Fibroblast of upper back skin (primary cell): ENCODE results near the gene DPM2.
A peak's percentile ranks its signal among the peaks of the same experiment; 100 is the strongest.

Experiments used
- DNase-seq: peaks from one replicate; pipeline ENCODE4 v3.0.0-alpha.2; 2013

Gene DPM2

DNA sequence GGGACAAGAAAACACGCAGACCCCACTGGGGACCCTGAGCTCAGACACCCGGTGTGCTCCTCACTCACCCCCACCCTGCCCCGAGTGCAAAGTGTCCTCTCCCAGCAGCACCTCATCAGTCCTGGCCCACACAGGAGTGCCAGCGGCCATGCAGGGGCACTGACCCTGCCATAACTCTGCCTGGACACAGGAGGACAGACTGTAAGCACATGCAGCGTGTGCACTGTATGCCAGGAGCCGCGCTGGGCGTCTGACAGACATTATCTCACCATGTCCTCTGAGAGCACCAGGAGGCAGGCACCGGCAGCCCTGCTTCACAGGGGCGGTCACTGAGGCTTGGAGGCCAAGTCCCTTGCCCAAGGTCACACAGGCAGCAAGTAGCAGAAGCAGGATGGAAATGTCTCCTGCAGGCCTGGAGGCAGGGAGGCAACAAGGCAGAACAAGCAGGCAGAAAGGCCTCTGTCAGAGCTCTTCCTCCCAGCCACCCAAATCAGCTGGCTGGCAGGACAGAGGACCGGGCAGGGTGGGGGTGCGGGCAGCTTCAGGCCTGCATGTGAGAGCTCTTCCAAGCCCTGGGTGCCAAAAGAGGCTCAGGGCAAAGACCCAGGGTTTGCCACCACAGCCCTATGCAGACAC is 34.7 kb upstream of the DPM2 start:
- no peak for DNase-seq

DNA sequence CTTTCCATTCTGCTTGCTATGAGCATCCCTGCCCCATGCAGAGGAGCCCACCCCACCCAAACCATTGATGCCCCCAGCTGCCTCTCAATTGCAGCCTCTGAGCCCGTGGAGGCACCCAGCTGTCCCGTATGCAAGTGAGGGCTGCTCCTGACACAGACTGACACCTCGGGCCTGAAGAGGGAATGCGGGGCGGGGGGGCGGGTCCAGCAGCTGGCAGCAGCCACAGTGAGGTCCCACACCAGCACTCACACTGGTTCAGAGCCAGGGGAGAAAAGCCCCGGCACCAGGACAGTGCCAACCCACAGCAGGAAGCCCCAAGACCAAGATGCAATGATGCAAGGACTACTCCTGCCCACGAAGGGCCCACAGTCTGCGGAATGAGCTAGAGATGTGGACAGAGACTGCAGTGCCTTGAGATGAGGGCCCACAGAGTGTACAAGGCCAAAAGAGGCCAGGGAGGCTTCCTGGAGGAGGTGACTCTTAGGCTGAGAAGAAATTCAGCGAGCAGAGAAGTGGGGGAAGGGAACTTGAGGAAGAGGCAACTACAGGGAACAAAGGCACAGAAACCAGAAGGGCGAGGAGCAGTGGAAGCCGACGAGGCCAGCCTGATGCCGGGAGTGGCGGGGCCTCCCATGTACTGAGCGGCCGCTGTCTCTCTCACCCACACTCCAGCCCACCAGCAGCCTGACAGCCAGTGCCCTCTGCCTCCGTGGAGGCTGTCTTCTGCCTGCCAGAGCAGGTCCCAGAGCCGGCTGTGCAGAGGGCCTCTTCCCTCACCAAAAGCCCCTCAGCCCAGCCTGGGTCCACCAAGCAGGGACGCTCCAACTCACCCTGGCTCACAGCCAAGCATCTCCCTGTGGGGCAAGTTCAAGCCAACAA is 33.9 kb upstream of the DPM2 start:
- no peak for DNase-seq

DNA sequence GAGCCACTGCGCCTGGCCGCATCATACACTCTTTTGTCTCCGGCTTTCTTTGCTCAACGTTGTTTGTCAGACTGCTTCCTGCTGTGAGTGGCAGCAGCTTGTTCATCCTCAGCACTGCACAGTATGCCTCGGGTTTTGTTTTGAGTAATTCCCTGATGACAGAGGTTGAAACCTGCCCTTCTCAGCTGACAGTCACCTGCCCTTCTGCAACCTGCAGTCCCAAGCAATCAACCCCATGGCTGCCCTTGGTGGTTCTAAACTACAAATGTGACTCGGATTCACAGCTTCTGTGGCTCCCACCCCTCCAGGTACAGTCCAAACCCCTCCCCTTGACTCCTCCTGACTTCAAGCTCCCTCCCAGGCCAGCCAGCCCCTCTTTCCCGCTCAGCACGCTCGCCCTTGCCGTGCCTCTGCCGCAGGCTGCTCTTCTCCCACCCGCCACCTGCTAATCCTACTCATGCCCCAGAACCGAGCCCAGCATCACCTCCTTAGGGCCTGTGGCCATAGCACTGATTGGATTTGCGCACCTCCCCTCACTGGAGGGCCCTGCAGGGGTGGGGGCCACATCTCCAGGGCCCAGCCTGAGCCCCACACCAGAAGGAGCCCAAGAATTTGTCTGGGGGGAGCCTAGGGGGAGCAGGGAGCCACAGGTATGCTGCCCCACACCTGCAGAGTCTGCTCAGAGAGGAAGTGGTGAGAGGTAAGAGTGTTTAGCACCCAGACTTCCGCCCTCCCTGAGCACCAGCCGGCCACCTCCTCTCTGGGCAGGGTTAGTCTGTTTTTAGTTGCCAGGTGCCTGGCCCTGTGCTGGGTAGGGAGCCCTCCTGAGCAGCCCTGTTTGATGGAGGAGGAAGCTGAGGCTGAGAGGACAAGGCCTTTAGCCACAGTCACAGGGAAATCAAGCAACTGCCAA is 33.0 kb upstream of the DPM2 start:
- DNase-seq, result no peak

DNA sequence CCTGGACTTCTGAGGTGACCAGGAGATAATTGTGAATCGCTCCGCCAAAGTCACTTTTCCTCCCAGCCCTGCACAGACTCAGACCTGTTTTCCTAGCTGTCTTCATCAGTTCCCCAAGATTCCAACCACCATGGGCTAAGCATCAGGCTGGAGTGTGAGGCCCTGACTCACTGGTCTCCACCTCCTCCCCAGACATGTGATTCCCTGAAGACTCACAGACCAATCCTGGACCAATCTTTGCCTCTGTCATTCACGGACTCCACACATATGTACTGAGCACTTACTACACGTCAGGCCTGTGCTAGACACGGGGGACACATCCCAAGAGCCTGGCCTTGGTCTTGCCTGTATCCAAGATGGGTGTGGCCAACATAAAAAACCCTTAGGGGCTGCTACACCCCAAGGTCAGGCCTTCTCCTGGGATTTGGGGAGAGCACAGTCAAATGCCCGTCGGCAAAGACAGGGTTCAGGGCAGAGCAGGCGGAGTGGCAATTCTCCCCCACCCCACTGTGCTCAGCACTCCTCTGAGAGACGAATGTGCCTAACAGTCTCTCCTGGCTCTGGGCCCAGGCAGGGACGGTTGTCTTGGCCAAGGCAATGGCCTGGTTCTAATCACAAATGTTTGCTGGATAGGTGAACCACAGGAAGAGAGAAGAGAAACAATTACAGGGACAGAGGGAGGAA is 31.2 kb upstream of the DPM2 start:
- peak; percentile 95 for DNase-seq

DNA sequence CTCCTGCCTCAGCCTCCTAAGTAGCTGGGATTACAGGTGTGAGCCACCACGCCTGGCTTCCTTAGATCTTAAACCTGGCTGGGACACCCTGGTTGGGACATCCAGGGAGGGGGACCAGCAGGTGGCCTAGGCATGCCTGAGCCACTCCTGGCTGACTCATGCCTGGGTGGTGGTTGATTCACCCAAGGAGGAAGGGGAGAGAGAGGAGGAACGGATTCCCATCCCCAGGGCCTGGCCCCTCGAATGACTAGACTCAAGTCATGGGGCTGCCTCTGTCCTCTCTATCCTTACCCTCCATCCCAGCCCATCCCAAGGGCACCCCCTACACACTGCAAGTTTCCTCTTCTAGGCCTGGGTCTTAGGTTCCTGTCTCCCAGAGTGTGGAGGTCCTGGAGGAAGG is 30.4 kb upstream of the DPM2 start:
- DNase-seq, result peak; percentile 71

- no peak for DNase-seq
Measured at GRCh38 chr9:127967151-127967809, 29.6 kb upstream of the DPM2 start.

- DNase-seq, result no peak
Measured at GRCh38 chr9:127966416-127967150, 28.9 kb upstream of the DPM2 start.

- DNase-seq, result no peak
Measured at GRCh38 chr9:127965953-127966352, 28.3 kb upstream of the DPM2 start.

- peak; percentile 34 for DNase-seq
Measured at GRCh38 chr9:127963359-127964064, 25.9 kb upstream of the DPM2 start.

- no peak for DNase-seq
Measured at GRCh38 chr9:127963041-127963358, 25.3 kb upstream of the DPM2 start.

DNA sequence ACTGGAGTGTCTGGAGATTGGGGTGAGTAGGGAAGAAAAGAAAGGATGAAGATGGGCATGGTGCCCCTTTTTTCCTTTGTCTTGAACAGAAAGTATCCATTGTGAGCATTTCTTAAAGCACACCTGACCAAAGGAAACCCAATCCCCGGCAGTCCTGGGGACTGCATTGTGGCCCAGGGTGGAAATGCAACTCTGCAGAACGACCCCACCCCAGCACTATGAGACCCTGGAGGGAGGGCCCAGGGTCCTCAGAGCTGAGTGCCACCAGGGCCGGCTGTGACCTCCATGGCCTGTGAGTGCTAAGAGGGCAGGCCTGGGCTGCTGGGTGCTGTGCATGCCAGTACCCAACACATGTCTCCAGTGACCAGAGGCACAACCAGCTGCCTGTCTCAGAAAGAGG is 24.6 kb upstream of the DPM2 start:
- no peak for DNase-seq

DNA sequence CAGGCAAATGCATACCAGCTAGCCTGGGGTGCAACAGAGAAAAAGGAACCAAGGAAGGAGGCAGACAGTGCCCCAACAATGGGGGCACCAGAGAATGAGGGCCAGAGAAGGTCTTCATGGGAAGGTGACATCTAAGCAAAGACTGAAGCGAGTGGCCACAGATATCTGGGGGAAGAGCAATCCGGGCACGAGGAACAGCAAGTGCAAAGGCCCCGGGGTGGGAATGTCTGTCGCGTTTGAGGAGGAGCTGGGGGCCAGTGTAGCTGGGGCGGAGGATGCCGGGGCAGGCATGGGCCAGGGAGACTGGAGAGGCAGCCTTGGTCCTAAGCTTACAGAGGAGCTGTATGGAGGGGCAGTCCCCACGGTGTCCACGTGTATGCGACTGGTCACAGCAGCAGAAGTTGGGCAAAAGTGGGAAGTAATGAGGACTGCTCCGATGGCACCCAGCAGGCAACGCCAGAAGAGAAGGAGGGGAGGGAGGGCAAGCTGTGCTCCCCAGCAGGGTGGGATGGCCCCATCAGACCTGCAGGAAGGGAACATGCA is 24.0 kb upstream of the DPM2 start:
- no peak for DNase-seq

GRCh38 chr9:127961155-127961490 is 23.5 kb upstream of the DPM2 start:
- no peak for DNase-seq

- no peak for DNase-seq
Measured at GRCh38 chr9:127960410-127961154, 22.9 kb upstream of the DPM2 start.

- DNase-seq, result no peak
Measured at GRCh38 chr9:127959841-127960409, 22.3 kb upstream of the DPM2 start.

DNA sequence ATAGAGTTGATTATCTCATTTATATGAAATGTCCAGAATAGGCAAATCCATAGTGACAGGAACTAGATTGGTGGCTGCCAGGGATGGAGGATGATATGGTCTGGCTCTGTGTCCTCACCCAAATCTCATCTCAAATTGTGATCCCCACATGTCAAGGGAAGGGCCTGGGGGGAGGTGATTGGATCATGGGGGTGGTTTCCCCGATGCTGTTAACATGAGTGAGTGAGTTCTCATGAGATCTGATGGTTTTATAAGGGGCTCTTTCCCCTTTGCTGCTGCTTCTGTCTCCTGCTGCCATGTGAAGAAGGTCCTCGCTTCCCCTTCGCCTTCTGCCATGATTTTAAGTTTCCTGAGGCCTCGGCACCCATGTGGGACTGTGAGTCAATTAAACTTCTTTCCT is 21.7 kb upstream of the DPM2 start:
- no peak for DNase-seq

DNA sequence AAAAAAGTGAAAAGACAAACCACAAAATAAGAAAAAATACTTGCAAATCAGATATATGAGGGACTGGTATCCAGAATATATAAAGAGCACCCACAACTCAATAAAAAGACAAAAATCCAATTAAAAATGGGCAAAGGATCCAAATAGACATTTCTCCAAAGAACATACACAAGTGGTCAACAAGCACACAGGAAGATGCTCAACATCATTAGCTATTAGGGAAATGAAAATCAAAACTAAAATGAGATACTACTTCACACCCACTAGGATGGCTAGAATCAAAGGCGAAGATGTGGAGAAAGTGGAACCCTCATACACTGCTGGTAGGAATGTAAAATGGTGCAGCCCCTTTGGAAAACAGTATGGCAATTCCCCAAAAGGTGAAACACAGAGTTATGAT is 21.1 kb upstream of the DPM2 start:
- no peak for DNase-seq

DNA sequence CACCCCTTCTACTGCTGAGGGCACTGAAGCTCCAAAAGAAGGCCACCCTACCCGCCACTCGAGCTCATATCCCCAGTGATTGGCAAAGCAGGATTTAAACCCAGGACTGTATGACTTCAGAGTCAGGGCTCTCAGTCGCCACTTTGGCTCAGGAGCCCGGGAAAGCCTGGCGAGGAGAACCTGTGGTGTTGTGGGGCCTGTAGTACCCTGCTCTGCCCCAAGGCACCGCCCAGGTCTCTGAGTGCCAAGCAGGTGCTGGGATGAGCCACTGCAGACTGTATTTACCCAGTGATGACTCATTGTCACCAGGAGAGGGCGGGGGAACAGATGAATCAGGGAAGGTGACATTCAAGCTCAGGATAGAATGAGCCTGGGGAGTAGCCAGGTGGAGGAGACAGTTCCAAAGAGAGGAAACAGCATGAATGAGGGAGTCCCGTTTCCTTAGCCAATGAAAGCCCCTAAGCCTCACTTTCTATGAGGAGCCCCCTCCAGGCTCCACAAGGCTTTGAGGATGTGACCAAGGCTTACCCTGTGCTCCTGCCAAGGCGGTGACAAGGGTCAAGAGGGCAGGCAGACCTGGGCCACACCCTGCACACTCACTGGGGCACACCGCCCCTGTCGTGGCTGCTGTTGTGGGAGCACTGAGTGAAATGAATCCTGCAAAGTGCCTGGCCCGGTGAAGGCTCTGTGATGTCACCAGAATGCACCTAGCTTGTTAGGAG is 17.8 kb upstream of the DPM2 start:
- no peak for DNase-seq

- DNase-seq, result no peak
Measured at GRCh38 chr9:127954831-127955293, 17.2 kb upstream of the DPM2 start.
